HCT116 (cell line): Measurements from ENCODE around the gene TRPV4. TPM values are rescaled to one million over a fixed set of nuclear protein-coding genes. Genes with fewer than 3 reads are reported as not detected.

ENCODE experiments used
- ATAC-seq: fragments of 200-7000 bp; cut with Tn5 transposase; 2 replicates; pipeline ENCODE4 v1.9.1; 2020; ENCODE audit warnings: mild to moderate bottlenecking, moderate library complexity
- BruUV-seq: library from RNA; stranded (reverse); fragments of 400-500 nt; replicated peaks from 2 replicates; lab custom pipeline; 2021; lab: Mats Ljungman, UMichigan
- CTCF ChIA-PET: fragments of 300-600 bp; sonication (Branson Sonifier 250); formaldehyde crosslinking; loops from one replicate; lab custom pipeline; 2021; ENCODE audit warnings: antibody characterized with exemption; lab: Charles Lee
- POLR2A ChIA-PET: fragments of 300-600, 350-600 bp; sonication (Branson Sonifier 250); formaldehyde crosslinking; loops from one replicate; lab custom pipeline; 2021; ENCODE audit warnings: antibody characterized with exemption; lab: Charles Lee
- RAD21 ChIA-PET, 2 experiments: fragments of 300-600 bp; sonication (Branson Sonifier 250); formaldehyde crosslinking; loops; one replicate each; lab custom pipeline; 2023; ENCODE audit warnings: low total read pairs in 2 of 2; ENCODE audit not compliant: uncharacterized antibody in 2 of 2, unreplicated experiment in 2 of 2, low non-redundant PET in 1 of 2; lab: Charles Lee
- DNase-seq: peaks from one replicate; pipeline ENCODE4 v3.0.0-alpha.2; 2010; ENCODE audit warnings: low read depth, low spot score
- H2AFZ ChIP-seq: fragments of 200-600 bp; shearing (Covaris generic), sonication (generic); 2 replicates; pipeline ENCODE4 v1.6.1; 2017; ENCODE audit warnings: low read depth, mixed run types, mixed read lengths, antibody characterized with exemption, low read length; ENCODE audit not compliant: poor library complexity, severe bottlenecking
- H3K27ac ChIP-seq: 2 replicates; pipeline ENCODE4 v1.5.1; 2012; ENCODE audit warnings: low read depth, low read length
- H3K27me3 ChIP-seq: fragments of 200-600 bp; sonication (generic); 2 replicates; pipeline ENCODE4 v1.6.1; 2016; ENCODE audit warnings: mixed run types, low read length, mixed read lengths; ENCODE audit not compliant: insufficient read depth
- H3K36me3 ChIP-seq, 2 experiments: fragments of 200-500 bp in 1 of 2; fragments of 200-600 bp in 1 of 2; sonication (Bioruptor generic) in 1 of 2; sonication (generic) in 1 of 2; 2 replicates each; pipeline versions ENCODE4 v1.5.1 to v1.6.1; 2014 to 2016; ENCODE audit warnings: low read length in 2 of 2, inconsistent platforms in 1 of 2, mixed read lengths in 1 of 2, mixed run types in 1 of 2; ENCODE audit not compliant: insufficient read depth in 2 of 2, control insufficient read depth in 1 of 2
- H3K4me1 ChIP-seq, 2 experiments: fragments of 200-600 bp in 1 of 2; sonication (generic) in 1 of 2; 2 replicates each; pipeline versions ENCODE4 v1.5.1 to v1.6.1; 2012 to 2017; ENCODE audit warnings: low read length in 2 of 2, inconsistent platforms in 1 of 2, mild to moderate bottlenecking in 1 of 2, mixed read lengths in 1 of 2, mixed run types in 1 of 2, moderate library complexity in 1 of 2; ENCODE audit not compliant: insufficient read depth in 2 of 2, control insufficient read depth in 1 of 2
- H3K4me2 ChIP-seq: fragments of 200-600 bp; sonication (generic); 2 replicates; pipeline ENCODE4 v1.6.1; 2017; ENCODE audit warnings: mixed run types, low read length, mixed read lengths
- H3K4me3 ChIP-seq, 2 experiments: fragments of 200-600 bp in 1 of 2; sonication (generic) in 1 of 2; replicated peaks in 1 of 2; 2 replicates each; pipeline ENCODE4 v1.5.1; 2011 to 2016; ENCODE audit warnings: low read length in 2 of 2, control low read depth in 1 of 2, low read depth in 1 of 2, mild to moderate bottlenecking in 1 of 2, mixed read lengths in 1 of 2, mixed run types in 1 of 2
- H3K79me2 ChIP-seq: fragments of 200-600 bp; sonication (generic); 2 replicates; pipeline ENCODE4 v1.6.1; 2017; ENCODE audit warnings: mild to moderate bottlenecking, mixed run types, low read length, moderate library complexity, mixed read lengths; ENCODE audit not compliant: insufficient read depth
- H3K9ac ChIP-seq: fragments of 200-600 bp; sonication (generic); 2 replicates; pipeline ENCODE4 v1.6.1; 2016; ENCODE audit warnings: low read length, mixed read lengths
- H3K9me2 ChIP-seq: fragments of 200-600 bp; sonication (generic), shearing (Covaris generic); 2 replicates; pipeline ENCODE4 v1.6.1; 2017; ENCODE audit warnings: mixed run types, mild to moderate bottlenecking, moderate library complexity; ENCODE audit not compliant: insufficient read depth
- H3K9me3 ChIP-seq, 2 experiments: fragments of 200-500 bp in 1 of 2; fragments of 200-600 bp in 1 of 2; sonication (Bioruptor generic) in 1 of 2; sonication (generic) in 1 of 2; 2 replicates each; pipeline ENCODE4 v1.6.1; 2014 to 2017; ENCODE audit warnings: low read length in 2 of 2, mixed read lengths in 2 of 2, inconsistent platforms in 1 of 2, low read depth in 1 of 2, mild to moderate bottlenecking in 1 of 2, mixed run types in 1 of 2, moderate library complexity in 1 of 2; ENCODE audit not compliant: control insufficient read depth in 1 of 2, insufficient read depth in 1 of 2
- H4K20me1 ChIP-seq: fragments of 200-600 bp; sonication (generic), shearing (Covaris generic); 2 replicates; pipeline ENCODE4 v1.6.1; 2017; ENCODE audit warnings: mixed run types, mild to moderate bottlenecking, moderate library complexity; ENCODE audit not compliant: insufficient read depth
- CBX3 ChIP-seq: IDR thresholded peaks from 2 replicates; pipeline ENCODE4 v1.6.1; 2012; ENCODE audit warnings: low read depth
- EZH2 ChIP-seq: fragments of 200-600 bp; sonication (generic); IDR thresholded peaks from 2 replicates; pipeline ENCODE4 v1.6.1; 2017; ENCODE audit warnings: antibody characterized with exemption, mixed run types
- FOSL1 ChIP-seq: IDR thresholded peaks from 2 replicates; pipeline ENCODE4 v1.6.1; 2012; ENCODE audit warnings: low read depth
- POLR2A ChIP-seq: IDR thresholded peaks from 2 replicates; pipeline ENCODE4 v1.7.0; 2011; ENCODE audit warnings: borderline replicate concordance; ENCODE audit not compliant: insufficient read depth, insufficient read length; ENCODE audit errors: extremely low read depth
- intact Hi-C: fragments of 100-400 bp; cut with micrococcal nuclease; formaldehyde crosslinking; loops from 2 replicates; pipeline ENCODE4 v1.10.0; 2022
- total RNA-seq: library from RNA; stranded (reverse); gene quantifications from one replicate; pipeline ENCODE4 v1.2.1, GENCODE V29; 2021; ENCODE audit not compliant: unreplicated experiment
- TF ChIP-seq, protein P1 (sequence below), 3 experiments: fragments of 200-600 bp in 1 of 3; sonication (generic) in 1 of 3; IDR thresholded peaks in 2 of 3; conservative IDR thresholded peaks in 1 of 3; 2 replicates each; pipeline ENCODE4 v1.5.1; 2012 to 2017; ENCODE audit warnings: low read depth in 2 of 3, low read length in 2 of 3, antibody characterized with exemption in 1 of 3, borderline replicate concordance in 1 of 3, control low read depth in 1 of 3, mild to moderate bottlenecking in 1 of 3, mixed read lengths in 1 of 3, mixed run types in 1 of 3, moderate library complexity in 1 of 3; ENCODE audit not compliant: insufficient read depth in 1 of 3
- TF ChIP-seq, protein P2 (sequence below): IDR thresholded peaks from 2 replicates; pipeline ENCODE4 v1.6.1; 2012
- TF ChIP-seq, protein P3 (sequence below): IDR thresholded peaks from 2 replicates; pipeline ENCODE4 v1.6.1; 2011; ENCODE audit warnings: mild to moderate bottlenecking, low read length, moderate library complexity; ENCODE audit not compliant: insufficient replicate concordance; ENCODE audit errors: extremely low read depth
- TF ChIP-seq, protein P4 (sequence below): IDR thresholded peaks from 2 replicates; pipeline ENCODE4 v1.6.1; 2012

The TRPV4 gene
- total RNA-seq, 1 experiment from 2014 or later: 0.54 TPM

DNA sequence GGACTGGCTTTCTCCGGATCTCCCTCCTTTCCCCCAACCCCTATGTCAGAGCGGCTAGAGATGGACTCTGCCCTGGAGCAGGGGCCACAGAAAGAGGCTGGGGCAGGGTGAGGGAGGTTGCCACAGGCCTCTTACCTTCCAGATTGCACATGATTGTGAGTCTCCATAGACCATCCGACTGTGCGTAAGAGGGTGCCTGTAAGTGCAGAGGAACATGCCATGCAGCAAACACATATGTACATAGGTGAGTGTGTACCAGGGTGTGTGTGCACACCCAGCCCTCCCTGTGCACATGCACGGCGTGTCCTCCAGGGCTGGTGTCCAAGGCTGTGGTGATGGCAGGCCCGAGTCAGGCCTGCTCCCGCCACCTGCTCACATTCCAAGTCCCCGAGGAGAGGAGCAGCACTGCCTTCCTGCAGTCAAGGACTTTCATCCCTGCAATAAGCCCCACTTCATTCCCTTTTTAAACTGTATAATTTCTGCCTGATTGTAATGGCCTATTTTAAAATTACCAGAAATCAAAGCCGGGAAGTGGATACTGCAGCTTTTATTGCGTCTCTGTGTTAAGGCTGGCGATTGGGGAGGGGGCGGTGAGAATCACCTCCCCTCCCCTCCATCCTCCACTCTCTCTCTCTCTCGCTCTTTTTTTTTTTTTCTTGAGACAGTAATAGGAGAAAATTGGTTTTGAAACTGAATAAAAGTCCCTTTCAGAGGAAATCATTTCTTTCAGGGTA lies 91.1 kb downstream of the TRPV4 start:
- no peak for DNase-seq
- no TSS peak for BruUV-seq
- Histone ChIP-seq H3K9ac (no peak overlapping the region), H3K27ac (no peak overlapping the region), H3K36me3 (no peaks in the 10 kb centered on the region), H3K4me1 (no peaks in the 10 kb centered on the region), H3K9me3 (no peaks in the 10 kb centered on the region), H3K9me2 (no peaks in the 10 kb centered on the region), H3K79me2 (no peaks in the 10 kb centered on the region), H4K20me1 (no peaks in the 10 kb centered on the region), H2AFZ (no peak overlapping the region), H3K4me2 (no peak overlapping the region), H3K4me3 (no peak overlapping the region), H3K27me3 (no peaks in the 10 kb centered on the region)
- CTCF ChIA-PET: no interaction called here
- RAD21 ChIA-PET: no interaction called here
- POLR2A ChIA-PET: no interaction called here
- TF ChIP-seq CBX3 (no peak), EZH2 (no peak), POLR2A (no peak), FOSL1 (no peak)
- TF ChIP-seq, protein P1, sequence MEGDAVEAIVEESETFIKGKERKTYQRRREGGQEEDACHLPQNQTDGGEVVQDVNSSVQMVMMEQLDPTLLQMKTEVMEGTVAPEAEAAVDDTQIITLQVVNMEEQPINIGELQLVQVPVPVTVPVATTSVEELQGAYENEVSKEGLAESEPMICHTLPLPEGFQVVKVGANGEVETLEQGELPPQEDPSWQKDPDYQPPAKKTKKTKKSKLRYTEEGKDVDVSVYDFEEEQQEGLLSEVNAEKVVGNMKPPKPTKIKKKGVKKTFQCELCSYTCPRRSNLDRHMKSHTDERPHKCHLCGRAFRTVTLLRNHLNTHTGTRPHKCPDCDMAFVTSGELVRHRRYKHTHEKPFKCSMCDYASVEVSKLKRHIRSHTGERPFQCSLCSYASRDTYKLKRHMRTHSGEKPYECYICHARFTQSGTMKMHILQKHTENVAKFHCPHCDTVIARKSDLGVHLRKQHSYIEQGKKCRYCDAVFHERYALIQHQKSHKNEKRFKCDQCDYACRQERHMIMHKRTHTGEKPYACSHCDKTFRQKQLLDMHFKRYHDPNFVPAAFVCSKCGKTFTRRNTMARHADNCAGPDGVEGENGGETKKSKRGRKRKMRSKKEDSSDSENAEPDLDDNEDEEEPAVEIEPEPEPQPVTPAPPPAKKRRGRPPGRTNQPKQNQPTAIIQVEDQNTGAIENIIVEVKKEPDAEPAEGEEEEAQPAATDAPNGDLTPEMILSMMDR (IDR thresholded peaks at IDR 0.05 in 2 of 3, conservative IDR thresholded peaks at IDR 0.05 in 1 of 3; ENCODE audit: borderline replicate concordance in 1 of 3, insufficient read depth in 1 of 3, low read depth in 2 of 3, low read length in 2 of 3): no peak
- TF ChIP-seq, protein P2, sequence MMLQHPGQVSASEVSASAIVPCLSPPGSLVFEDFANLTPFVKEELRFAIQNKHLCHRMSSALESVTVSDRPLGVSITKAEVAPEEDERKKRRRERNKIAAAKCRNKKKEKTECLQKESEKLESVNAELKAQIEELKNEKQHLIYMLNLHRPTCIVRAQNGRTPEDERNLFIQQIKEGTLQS: no peak
- TF ChIP-seq, protein P3, sequence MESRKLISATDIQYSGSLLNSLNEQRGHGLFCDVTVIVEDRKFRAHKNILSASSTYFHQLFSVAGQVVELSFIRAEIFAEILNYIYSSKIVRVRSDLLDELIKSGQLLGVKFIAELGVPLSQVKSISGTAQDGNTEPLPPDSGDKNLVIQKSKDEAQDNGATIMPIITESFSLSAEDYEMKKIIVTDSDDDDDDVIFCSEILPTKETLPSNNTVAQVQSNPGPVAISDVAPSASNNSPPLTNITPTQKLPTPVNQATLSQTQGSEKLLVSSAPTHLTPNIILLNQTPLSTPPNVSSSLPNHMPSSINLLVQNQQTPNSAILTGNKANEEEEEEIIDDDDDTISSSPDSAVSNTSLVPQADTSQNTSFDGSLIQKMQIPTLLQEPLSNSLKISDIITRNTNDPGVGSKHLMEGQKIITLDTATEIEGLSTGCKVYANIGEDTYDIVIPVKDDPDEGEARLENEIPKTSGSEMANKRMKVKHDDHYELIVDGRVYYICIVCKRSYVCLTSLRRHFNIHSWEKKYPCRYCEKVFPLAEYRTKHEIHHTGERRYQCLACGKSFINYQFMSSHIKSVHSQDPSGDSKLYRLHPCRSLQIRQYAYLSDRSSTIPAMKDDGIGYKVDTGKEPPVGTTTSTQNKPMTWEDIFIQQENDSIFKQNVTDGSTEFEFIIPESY: no peak
- TF ChIP-seq, protein P4, sequence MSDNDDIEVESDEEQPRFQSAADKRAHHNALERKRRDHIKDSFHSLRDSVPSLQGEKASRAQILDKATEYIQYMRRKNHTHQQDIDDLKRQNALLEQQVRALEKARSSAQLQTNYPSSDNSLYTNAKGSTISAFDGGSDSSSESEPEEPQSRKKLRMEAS: no peak
- no peak for ATAC-seq
- intact Hi-C loops: no loop called here
